WTC11 (cell line): ENCODE data around the gene SEC24B.

ENCODE experiments used
- NR2C2 ChIP-seq: sonication (generic); formaldehyde crosslinking; IDR thresholded peaks from 2 replicates; pipeline ENCODE4 v1.8.0; 2022; ENCODE audit warnings: mild to moderate bottlenecking, missing genetic modification reagents
- OVOL2 ChIP-seq: fragments of 250-450 bp; sonication (Bioruptor Pico); IDR thresholded peaks from 2 replicates; pipeline ENCODE4 v1.9.0; 2021; ENCODE audit warnings: mild to moderate bottlenecking, borderline replicate concordance
- SMAD3 ChIP-seq: sonication (generic); formaldehyde crosslinking; IDR thresholded peaks from 2 replicates; pipeline ENCODE4 v1.8.0; 2022; ENCODE audit warnings: missing genetic modification reagents, mild to moderate bottlenecking, borderline replicate concordance
- TF ChIP-seq, protein P1 (sequence below): sonication (generic); formaldehyde crosslinking; IDR thresholded peaks from 2 replicates; pipeline ENCODE4 v1.8.1; 2023; ENCODE audit warnings: mild to moderate bottlenecking, missing genetic modification reagents, moderate library complexity
- TF ChIP-seq, protein P2 (sequence below): fragments of 250-450 bp; sonication (Bioruptor Pico); IDR thresholded peaks from 2 replicates; pipeline ENCODE4 v1.9.0; 2021; ENCODE audit warnings: mild to moderate bottlenecking
- TF ChIP-seq, protein P3 (sequence below): fragments of 200-600 bp; IDR thresholded peaks from 2 replicates; pipeline ENCODE4 v1.8.0; 2022; ENCODE audit warnings: antibody characterized with exemption

DNA sequence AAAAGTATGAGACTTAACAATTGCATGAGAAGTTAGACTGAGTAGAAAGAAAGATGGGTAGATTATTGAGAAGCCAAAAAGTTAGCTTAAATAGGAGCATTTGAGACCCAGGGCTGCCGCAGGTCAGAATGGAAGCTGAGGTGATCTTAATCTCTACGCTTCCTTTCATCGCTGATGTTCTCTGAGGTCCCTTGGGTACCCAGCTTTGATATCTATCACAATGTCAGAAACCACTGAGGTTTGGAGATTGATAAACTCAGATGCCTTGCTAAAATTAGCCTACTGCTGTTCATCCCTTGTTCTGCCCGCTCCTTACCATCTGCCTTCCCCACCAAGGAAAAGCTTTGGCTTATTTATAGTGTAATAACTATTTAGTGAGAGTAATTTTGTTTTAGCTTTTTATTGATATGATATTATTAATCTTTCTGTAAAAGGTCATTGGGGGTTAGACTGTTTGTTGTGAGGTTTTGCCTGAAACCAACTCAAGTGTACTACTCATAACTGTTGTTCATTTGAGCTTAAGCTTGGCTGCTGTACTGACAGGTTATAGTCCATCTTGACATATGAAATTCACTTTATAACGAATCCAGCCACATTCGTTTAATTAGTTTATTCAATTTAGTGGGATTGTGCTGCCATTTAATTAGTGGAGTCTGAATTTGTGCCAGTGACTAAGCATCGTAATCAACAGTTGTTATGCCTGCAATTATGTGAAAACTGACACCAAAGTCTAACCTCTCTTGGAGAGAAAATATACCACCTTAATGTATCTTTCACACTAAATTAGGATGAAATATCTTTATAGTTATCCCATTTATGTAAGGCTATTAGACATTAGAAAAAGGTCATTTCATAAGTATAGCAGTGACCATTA, 141.6 kb downstream of the SEC24B start:
- no peak for TF ChIP-seq SMAD3
- TF ChIP-seq, protein P1, sequence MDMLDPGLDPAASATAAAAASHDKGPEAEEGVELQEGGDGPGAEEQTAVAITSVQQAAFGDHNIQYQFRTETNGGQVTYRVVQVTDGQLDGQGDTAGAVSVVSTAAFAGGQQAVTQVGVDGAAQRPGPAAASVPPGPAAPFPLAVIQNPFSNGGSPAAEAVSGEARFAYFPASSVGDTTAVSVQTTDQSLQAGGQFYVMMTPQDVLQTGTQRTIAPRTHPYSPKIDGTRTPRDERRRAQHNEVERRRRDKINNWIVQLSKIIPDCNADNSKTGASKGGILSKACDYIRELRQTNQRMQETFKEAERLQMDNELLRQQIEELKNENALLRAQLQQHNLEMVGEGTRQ (CRISPR knock-in tag), result no peak
- TF ChIP-seq, protein P2, sequence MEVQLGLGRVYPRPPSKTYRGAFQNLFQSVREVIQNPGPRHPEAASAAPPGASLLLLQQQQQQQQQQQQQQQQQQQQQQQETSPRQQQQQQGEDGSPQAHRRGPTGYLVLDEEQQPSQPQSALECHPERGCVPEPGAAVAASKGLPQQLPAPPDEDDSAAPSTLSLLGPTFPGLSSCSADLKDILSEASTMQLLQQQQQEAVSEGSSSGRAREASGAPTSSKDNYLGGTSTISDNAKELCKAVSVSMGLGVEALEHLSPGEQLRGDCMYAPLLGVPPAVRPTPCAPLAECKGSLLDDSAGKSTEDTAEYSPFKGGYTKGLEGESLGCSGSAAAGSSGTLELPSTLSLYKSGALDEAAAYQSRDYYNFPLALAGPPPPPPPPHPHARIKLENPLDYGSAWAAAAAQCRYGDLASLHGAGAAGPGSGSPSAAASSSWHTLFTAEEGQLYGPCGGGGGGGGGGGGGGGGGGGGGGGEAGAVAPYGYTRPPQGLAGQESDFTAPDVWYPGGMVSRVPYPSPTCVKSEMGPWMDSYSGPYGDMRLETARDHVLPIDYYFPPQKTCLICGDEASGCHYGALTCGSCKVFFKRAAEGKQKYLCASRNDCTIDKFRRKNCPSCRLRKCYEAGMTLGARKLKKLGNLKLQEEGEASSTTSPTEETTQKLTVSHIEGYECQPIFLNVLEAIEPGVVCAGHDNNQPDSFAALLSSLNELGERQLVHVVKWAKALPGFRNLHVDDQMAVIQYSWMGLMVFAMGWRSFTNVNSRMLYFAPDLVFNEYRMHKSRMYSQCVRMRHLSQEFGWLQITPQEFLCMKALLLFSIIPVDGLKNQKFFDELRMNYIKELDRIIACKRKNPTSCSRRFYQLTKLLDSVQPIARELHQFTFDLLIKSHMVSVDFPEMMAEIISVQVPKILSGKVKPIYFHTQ, result no peak
- TF ChIP-seq OVOL2, result no peak
- TF ChIP-seq, protein P3, sequence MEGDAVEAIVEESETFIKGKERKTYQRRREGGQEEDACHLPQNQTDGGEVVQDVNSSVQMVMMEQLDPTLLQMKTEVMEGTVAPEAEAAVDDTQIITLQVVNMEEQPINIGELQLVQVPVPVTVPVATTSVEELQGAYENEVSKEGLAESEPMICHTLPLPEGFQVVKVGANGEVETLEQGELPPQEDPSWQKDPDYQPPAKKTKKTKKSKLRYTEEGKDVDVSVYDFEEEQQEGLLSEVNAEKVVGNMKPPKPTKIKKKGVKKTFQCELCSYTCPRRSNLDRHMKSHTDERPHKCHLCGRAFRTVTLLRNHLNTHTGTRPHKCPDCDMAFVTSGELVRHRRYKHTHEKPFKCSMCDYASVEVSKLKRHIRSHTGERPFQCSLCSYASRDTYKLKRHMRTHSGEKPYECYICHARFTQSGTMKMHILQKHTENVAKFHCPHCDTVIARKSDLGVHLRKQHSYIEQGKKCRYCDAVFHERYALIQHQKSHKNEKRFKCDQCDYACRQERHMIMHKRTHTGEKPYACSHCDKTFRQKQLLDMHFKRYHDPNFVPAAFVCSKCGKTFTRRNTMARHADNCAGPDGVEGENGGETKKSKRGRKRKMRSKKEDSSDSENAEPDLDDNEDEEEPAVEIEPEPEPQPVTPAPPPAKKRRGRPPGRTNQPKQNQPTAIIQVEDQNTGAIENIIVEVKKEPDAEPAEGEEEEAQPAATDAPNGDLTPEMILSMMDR, result no peak
- TF ChIP-seq NR2C2, result no peak
